ENCODE results near the gene GABRA4.

The GABRA4 gene

DNA sequence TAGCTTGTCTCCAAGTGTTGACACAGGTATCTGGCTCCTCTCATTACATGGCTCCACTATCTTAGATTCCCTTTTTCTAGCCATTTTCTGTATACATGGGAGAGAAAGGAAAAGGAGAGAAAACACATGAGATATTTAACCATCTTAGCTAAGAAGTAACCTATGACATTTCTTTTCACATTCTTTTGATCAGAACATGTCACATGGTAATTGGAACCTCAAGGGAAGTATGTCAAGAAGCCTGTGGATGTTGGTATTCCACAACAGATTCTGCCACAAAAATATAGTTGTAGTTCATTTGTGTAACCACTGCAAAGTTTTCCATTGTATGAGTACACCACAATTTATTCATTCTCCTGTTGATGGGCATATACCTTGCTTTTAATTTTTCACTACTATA lies 19.3 kb upstream of the GABRA4 start:
- Histone ChIP-seq H3F3A (ENCODE audit: insufficient read depth, low read length) (no peaks in the 10 kb centered on the region), H3K9ac (ENCODE audit: low read length) (no peak overlapping the region), H4K20me1 (ENCODE audit: insufficient read depth, low read length) (no peaks in the 10 kb centered on the region), H2AFZ (ENCODE audit: low read length) (no peak overlapping the region), H3K9me2 (replicated peaks; ENCODE audit: insufficient read depth, low read length) (no peaks in the 10 kb centered on the region), H3K4me3 (ENCODE audit: low read length) (no peak overlapping the region), H3K9me3 (replicated peaks; ENCODE audit: insufficient read depth, low read length) (no peaks in the 10 kb centered on the region), H3K36me3 (replicated peaks; ENCODE audit: insufficient read depth, low read length) (no peaks in the 10 kb centered on the region), H3K4me1 (ENCODE audit: low read length) (peaks cover 12% of the 10 kb centered on the region), H3K27me3 (replicated peaks; ENCODE audit: insufficient read depth, low read length) (no peaks in the 10 kb centered on the region), H3K27ac (ENCODE audit: low read length) (no peak overlapping the region), H3K79me2 (ENCODE audit: low read length) (no peaks in the 10 kb centered on the region), H3K4me2 (ENCODE audit: low read depth, low read length) (no peak overlapping the region)
- no peak for DNase-seq
- no peak for TF ChIP-seq EZH2 (optimal IDR thresholded peaks at IDR 0.05; ENCODE audit: low read depth, low read length)
- TF ChIP-seq EZH2phosphoT487 (IDR thresholded peaks at IDR 0.05; ENCODE audit: low read length), result no peak
- TF ChIP-seq CTCF (IDR thresholded peaks at IDR 0.05; ENCODE audit: low read length), result no peak

DNA sequence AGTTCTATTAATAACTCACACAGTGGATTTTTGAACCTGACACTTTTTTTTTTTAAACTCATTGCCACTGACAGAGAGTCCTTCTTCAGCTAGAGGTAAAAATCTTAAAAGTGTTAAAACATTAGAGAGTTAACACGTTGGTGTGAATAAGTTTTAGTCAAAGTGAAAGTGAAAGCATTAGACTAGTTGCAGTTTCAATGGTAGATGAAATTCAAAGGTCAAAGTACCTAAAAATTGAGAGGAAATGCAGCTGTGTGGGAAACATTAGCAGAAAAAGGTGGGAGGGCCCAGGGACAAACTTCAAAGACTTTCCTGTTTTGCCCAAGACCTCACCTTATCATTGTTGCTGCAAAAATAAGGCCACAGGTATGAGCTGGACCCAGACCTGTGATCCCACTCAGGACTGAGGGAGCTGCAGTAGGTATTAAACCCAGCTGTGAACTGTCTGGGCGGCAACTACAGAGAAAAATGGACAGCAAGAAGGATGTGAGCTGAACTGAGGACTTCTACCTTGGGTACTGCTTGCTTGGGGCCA lies 17.6 kb upstream of the GABRA4 start:
- Histone ChIP-seq H3K9me3 (replicated peaks; ENCODE audit: insufficient read depth, low read length) (no peaks in the 10 kb centered on the region), H3K79me2 (ENCODE audit: low read length) (no peaks in the 10 kb centered on the region), H3K9me2 (replicated peaks; ENCODE audit: insufficient read depth, low read length) (no peaks in the 10 kb centered on the region), H3F3A (ENCODE audit: insufficient read depth, low read length) (no peaks in the 10 kb centered on the region), H3K9ac (ENCODE audit: low read length) (no peak overlapping the region), H3K27ac (ENCODE audit: low read length) (no peak overlapping the region), H3K36me3 (replicated peaks; ENCODE audit: insufficient read depth, low read length) (no peaks in the 10 kb centered on the region), H3K4me2 (ENCODE audit: low read depth, low read length) (peak overlapping the region; percentile 60), H3K27me3 (replicated peaks; ENCODE audit: insufficient read depth, low read length) (no peaks in the 10 kb centered on the region), H3K4me1 (ENCODE audit: low read length) (peaks cover 12% of the 10 kb centered on the region), H2AFZ (ENCODE audit: low read length) (peak overlapping the region; percentile 74), H3K4me3 (ENCODE audit: low read length) (peak overlapping the region; percentile 6; the same call in 1 of the 2 replicates), H4K20me1 (ENCODE audit: insufficient read depth, low read length) (no peaks in the 10 kb centered on the region)
- peak; percentile 74 for DNase-seq
- TF ChIP-seq EZH2 (optimal IDR thresholded peaks at IDR 0.05; ENCODE audit: low read depth, low read length) (no peak), EZH2phosphoT487 (IDR thresholded peaks at IDR 0.05; ENCODE audit: low read length) (no peak), CTCF (IDR thresholded peaks at IDR 0.05; ENCODE audit: low read length) (no peak)

- Histone ChIP-seq H3K4me2 (ENCODE audit: low read depth, low read length) (peak overlapping the region; percentile 60), H3F3A (ENCODE audit: insufficient read depth, low read length) (no peaks in the 10 kb centered on the region), H3K9me2 (replicated peaks; ENCODE audit: insufficient read depth, low read length) (no peaks in the 10 kb centered on the region), H3K4me3 (ENCODE audit: low read length) (peak overlapping the region; percentile 6; the same call in 1 of the 2 replicates), H3K27me3 (replicated peaks; ENCODE audit: insufficient read depth, low read length) (no peaks in the 10 kb centered on the region), H4K20me1 (ENCODE audit: insufficient read depth, low read length) (no peaks in the 10 kb centered on the region), H3K36me3 (replicated peaks; ENCODE audit: insufficient read depth, low read length) (no peaks in the 10 kb centered on the region), H2AFZ (ENCODE audit: low read length) (peak overlapping the region; percentile 74), H3K79me2 (ENCODE audit: low read length) (no peaks in the 10 kb centered on the region), H3K27ac (ENCODE audit: low read length) (no peak overlapping the region), H3K4me1 (ENCODE audit: low read length) (peaks cover 12% of the 10 kb centered on the region), H3K9me3 (replicated peaks; ENCODE audit: insufficient read depth, low read length) (no peaks in the 10 kb centered on the region), H3K9ac (ENCODE audit: low read length) (no peak overlapping the region)
- TF ChIP-seq EZH2 (optimal IDR thresholded peaks at IDR 0.05; ENCODE audit: low read depth, low read length) (no peak), EZH2phosphoT487 (IDR thresholded peaks at IDR 0.05; ENCODE audit: low read length) (no peak), CTCF (IDR thresholded peaks at IDR 0.05; ENCODE audit: low read length) (no peak)
- DNase-seq, result no peak
These were observed 17.0 kb upstream of the GABRA4 start for GRCh38 chr4:47010347-47010911.

Data from MM.1S (cell line).